Mesenchymal stem cell (in vitro differentiated cells and primary cell): ENCODE measurements around the gene HIVEP3.

Experiments used
- DNase-seq: peaks from one replicate; pipeline ENCODE4 v3.0.0-alpha.2; 2013
- H2AFZ ChIP-seq: one replicate; pipeline ENCODE4 v1.6.1; 2013; ENCODE audit warnings: low read depth, mild to moderate bottlenecking, control low read depth, inconsistent platforms, low read length, moderate library complexity
- H2AK5ac ChIP-seq: 2 replicates; pipeline ENCODE4 v1.6.1; 2013; ENCODE audit warnings: low read length, moderate library complexity, mild to moderate bottlenecking, inconsistent platforms; ENCODE audit not compliant: severe bottlenecking
- H2BK120ac ChIP-seq: one replicate; pipeline ENCODE4 v1.6.1; 2013; ENCODE audit warnings: low read depth, mild to moderate bottlenecking, inconsistent platforms, low read length, moderate library complexity
- H2BK12ac ChIP-seq, 2 experiments: one replicate each; pipeline ENCODE4 v1.6.1; 2013; ENCODE audit warnings: inconsistent platforms in 2 of 2, low read length in 2 of 2, mild to moderate bottlenecking in 2 of 2, moderate library complexity in 2 of 2, control low read depth in 1 of 2
- H2BK15ac ChIP-seq: one replicate; pipeline ENCODE4 v1.6.1; 2013; ENCODE audit warnings: mild to moderate bottlenecking, low read depth, inconsistent platforms; ENCODE audit not compliant: poor library complexity, severe bottlenecking
- H2BK5ac ChIP-seq: 2 replicates; pipeline ENCODE4 v1.6.1; 2013; ENCODE audit warnings: low read depth, mild to moderate bottlenecking, low read length, control low read depth, inconsistent platforms; ENCODE audit not compliant: poor library complexity, severe bottlenecking
- H3K14ac ChIP-seq, 2 experiments: one replicate each; pipeline ENCODE4 v1.6.1; 2013; ENCODE audit warnings: inconsistent platforms in 2 of 2, low read length in 2 of 2, control low read depth in 1 of 2, mild to moderate bottlenecking in 1 of 2, moderate library complexity in 1 of 2
- H3K18ac ChIP-seq, 2 experiments: one replicate each; pipeline ENCODE4 v1.6.1; 2013; ENCODE audit warnings: inconsistent platforms in 2 of 2, low read length in 2 of 2, control low read depth in 1 of 2, low read depth in 1 of 2, mild to moderate bottlenecking in 1 of 2
- H3K23ac ChIP-seq, 2 experiments: one replicate each; pipeline ENCODE4 v1.6.1; 2013; ENCODE audit warnings: inconsistent platforms in 2 of 2, low read length in 2 of 2, mild to moderate bottlenecking in 2 of 2, moderate library complexity in 2 of 2, control low read depth in 1 of 2
- H3K27ac ChIP-seq: 2 replicates; pipeline ENCODE4 v1.5.1; 2013; ENCODE audit warnings: mild to moderate bottlenecking, moderate library complexity, low read length, control low read depth, inconsistent platforms; ENCODE audit not compliant: poor library complexity, severe bottlenecking
- H3K27me3 ChIP-seq, 2 experiments: 2 replicates each; pipeline versions ENCODE4 v1.6.1 to v1.7.0; 2013; ENCODE audit warnings: low read length in 2 of 2, mild to moderate bottlenecking in 2 of 2, moderate library complexity in 2 of 2, control low read depth in 1 of 2, inconsistent platforms in 1 of 2; ENCODE audit not compliant: control insufficient read depth in 1 of 2, insufficient read depth in 1 of 2
- H3K36me3 ChIP-seq, 2 experiments: 2 replicates each; pipeline versions ENCODE4 v1.6.1 to v1.7.0; 2013; ENCODE audit warnings: low read length in 2 of 2, control low read depth in 1 of 2, inconsistent platforms in 1 of 2, low read depth in 1 of 2, mild to moderate bottlenecking in 1 of 2; ENCODE audit not compliant: insufficient read depth in 2 of 2, control insufficient read depth in 1 of 2
- H3K4ac ChIP-seq, 2 experiments: one replicate each; pipeline ENCODE4 v1.6.1; 2013; ENCODE audit warnings: inconsistent platforms in 2 of 2, low read length in 2 of 2, mild to moderate bottlenecking in 2 of 2, moderate library complexity in 2 of 2, control low read depth in 1 of 2, low read depth in 1 of 2
- H3K4me1 ChIP-seq: 2 replicates; pipeline ENCODE4 v1.6.1; 2013; ENCODE audit warnings: low read depth, low read length, control low read depth; ENCODE audit not compliant: control insufficient read depth, insufficient read depth
- H3K4me2 ChIP-seq: 2 replicates; pipeline ENCODE4 v1.6.1; 2013; ENCODE audit warnings: low read length, mild to moderate bottlenecking, inconsistent platforms; ENCODE audit not compliant: poor library complexity, severe bottlenecking
- H3K4me3 ChIP-seq, 2 experiments: 2 replicates each; pipeline versions ENCODE4 v1.5.1 to v1.7.0; 2013; ENCODE audit warnings: low read length in 2 of 2, mild to moderate bottlenecking in 2 of 2, control low read depth in 1 of 2, low read depth in 1 of 2; ENCODE audit not compliant: insufficient read depth in 1 of 2
- H3K79me1 ChIP-seq: replicated peaks from 2 replicates; pipeline ENCODE4 v1.6.1; 2013; ENCODE audit warnings: mild to moderate bottlenecking, control low read depth, low read length, inconsistent platforms; ENCODE audit not compliant: poor library complexity, severe bottlenecking
- H3K9ac ChIP-seq: 2 replicates; pipeline ENCODE4 v1.7.0; 2013; ENCODE audit warnings: mild to moderate bottlenecking, low read length, moderate library complexity
- H3K9me3 ChIP-seq: 2 replicates; pipeline ENCODE4 v1.7.0; 2013; ENCODE audit warnings: mild to moderate bottlenecking, low read length; ENCODE audit not compliant: control insufficient read depth
- H4K8ac ChIP-seq: one replicate; pipeline ENCODE4 v1.6.1; 2013; ENCODE audit warnings: inconsistent platforms, mild to moderate bottlenecking, low read length, moderate library complexity
- H4K91ac ChIP-seq: one replicate; pipeline ENCODE4 v1.6.1; 2013; ENCODE audit warnings: mild to moderate bottlenecking, low read length, inconsistent platforms
- WGBS: methylation state at CpG from one replicate; pipeline ENCODE4 v1.1.7; 2013; ENCODE audit warnings: mixed read lengths; 5-methylcytosine and 5-hydroxymethylcytosine counted together

HIVEP3 gene

GRCh38 chr1:41882486-41882885 lies 36.2 kb downstream of the HIVEP3 start:
- Histone ChIP-seq H2AFZ (no peak overlapping the region), H2AK5ac (no peak overlapping the region)

GRCh38 chr1:41882068-41882477 lies 36.6 kb downstream of the HIVEP3 start:
- no peaks in the 10 kb centered on the region for H3K9me3 ChIP-seq
- H2BK15ac ChIP-seq = no peak overlapping the region
- peaks cover 36% of the 10 kb centered on the region for H3K79me1 ChIP-seq
- no peak overlapping the region for H3K23ac ChIP-seq
- no peak overlapping the region for H2BK12ac ChIP-seq
- no peak overlapping the region for H3K27ac ChIP-seq
- H2BK120ac ChIP-seq = no peak overlapping the region
- H2BK5ac ChIP-seq = no peak overlapping the region
- H3K36me3 ChIP-seq = no peaks in the 10 kb centered on the region
- H3K27me3 ChIP-seq = no peaks in the 10 kb centered on the region
- no peak overlapping the region for H4K8ac ChIP-seq
- no peak for DNase-seq
- H2AK5ac ChIP-seq = no peak overlapping the region
- 88% methylated on average over 5 of the region's 5 CpGs for WGBS
- no peak overlapping the region for H2AFZ ChIP-seq
- H3K4me3 ChIP-seq = no peak overlapping the region
- H4K91ac ChIP-seq = no peak overlapping the region
- H3K4me1 ChIP-seq = peaks cover 14% of the 10 kb centered on the region
- no peak overlapping the region for H3K4ac ChIP-seq
- H3K9ac ChIP-seq = no peak overlapping the region
- no peak overlapping the region for H3K4me2 ChIP-seq
- peak overlapping the region; percentile 34 to 53 for H3K18ac ChIP-seq
- no peak overlapping the region for H3K14ac ChIP-seq

More at GRCh38 chr1:41882486-41882885, 36.2 kb downstream of the HIVEP3 start:
- Histone ChIP-seq H3K4ac (peak overlapping the region in 1 of 2 experiments; percentile 15), H3K36me3 (no peaks in the 10 kb centered on the region), H2BK5ac (no peak overlapping the region), H3K4me2 (no peak overlapping the region), H2BK120ac (no peak overlapping the region), H3K9me3 (no peaks in the 10 kb centered on the region), H3K14ac (no peak overlapping the region), H3K27ac (no peak overlapping the region), H3K18ac (no peak overlapping the region), H3K4me1 (peaks cover 13% of the 10 kb centered on the region), H3K79me1 (peaks cover 37% of the 10 kb centered on the region), H4K8ac (no peak overlapping the region), H3K27me3 (no peaks in the 10 kb centered on the region), H2BK12ac (no peak overlapping the region), H2BK15ac (no peak overlapping the region), H4K91ac (no peak overlapping the region), H3K4me3 (no peak overlapping the region), H3K23ac (no peak overlapping the region), H3K9ac (no peak overlapping the region)
- DNase-seq = no peak

GRCh38 chr1:41880950-41881885 lies 37.5 kb downstream of the HIVEP3 start:
- Histone ChIP-seq H3K27me3 (no peaks in the 10 kb centered on the region), H3K79me1 (peaks cover 37% of the 10 kb centered on the region), H3K9me3 (no peaks in the 10 kb centered on the region), H3K27ac (no peak overlapping the region), H2BK120ac (no peak overlapping the region), H3K18ac (no peak overlapping the region), H3K14ac (no peak overlapping the region), H3K9ac (no peak overlapping the region), H3K4me2 (no peak overlapping the region), H3K4me3 (no peak overlapping the region), H2BK15ac (no peak overlapping the region), H2BK12ac (no peak overlapping the region), H3K4me1 (peaks cover 17% of the 10 kb centered on the region), H3K23ac (no peak overlapping the region), H3K4ac (no peak overlapping the region), H4K8ac (no peak overlapping the region), H4K91ac (no peak overlapping the region), H2AFZ (no peak overlapping the region), H3K36me3 (no peaks in the 10 kb centered on the region), H2AK5ac (no peak overlapping the region), H2BK5ac (no peak overlapping the region)
- DNase-seq = no peak
- WGBS = 92% methylated on average over 1 of the region's 5 CpGs

GRCh38 chr1:41880261-41880660 lies 38.5 kb downstream of the HIVEP3 start:
- Histone ChIP-seq H4K8ac (no peak overlapping the region), H3K27ac (no peak overlapping the region), H2BK15ac (no peak overlapping the region), H3K14ac (no peak overlapping the region), H3K4me1 (peaks cover 21% of the 10 kb centered on the region), H2BK120ac (no peak overlapping the region), H3K9ac (no peak overlapping the region), H2BK5ac (no peak overlapping the region), H3K9me3 (no peaks in the 10 kb centered on the region), H2AFZ (no peak overlapping the region), H3K4ac (no peak overlapping the region), H3K18ac (no peak overlapping the region), H3K36me3 (no peaks in the 10 kb centered on the region), H3K79me1 (peaks cover 43% of the 10 kb centered on the region), H3K27me3 (no peaks in the 10 kb centered on the region), H2BK12ac (peak overlapping the region; percentile 29 to 56), H4K91ac (peak overlapping the region; percentile 11), H3K4me3 (no peak overlapping the region), H3K23ac (no peak overlapping the region), H2AK5ac (peak overlapping the region; percentile 28), H3K4me2 (no peak overlapping the region)
- no peak for DNase-seq
- 100% methylated on average over 1 of the region's 4 CpGs for WGBS
